NT2/D1 (cell line): Measurements from ENCODE around the gene AURKAIP1.
A peak's percentile ranks its signal among the peaks of the same experiment; 100 is the strongest.

ENCODE experiments used
- DNase-seq: peaks from one replicate; pipeline ENCODE4 v3.0.0-alpha.2; 2011; ENCODE audit warnings: low read depth, low spot score
- H3K27me3 ChIP-seq: 2 replicates; pipeline ENCODE4 v1.6.0; 2011; ENCODE audit warnings: mild to moderate bottlenecking; ENCODE audit not compliant: insufficient read length, insufficient read depth
- H3K36me3 ChIP-seq: 2 replicates; pipeline ENCODE4 v1.6.1; 2011; ENCODE audit warnings: mild to moderate bottlenecking, low read length, mixed read lengths; ENCODE audit not compliant: insufficient read depth, insufficient read length
- H3K4me1 ChIP-seq: 2 replicates; pipeline ENCODE4 v1.5.1; 2011; ENCODE audit not compliant: insufficient read depth, insufficient read length
- H3K4me3 ChIP-seq: 2 replicates; pipeline ENCODE4 v1.5.1; 2011; ENCODE audit warnings: low read depth; ENCODE audit not compliant: insufficient read length
- H3K9ac ChIP-seq: 2 replicates; pipeline ENCODE4 v1.6.0; 2011; ENCODE audit warnings: low read depth; ENCODE audit not compliant: insufficient read length
- H3K9me3 ChIP-seq: 2 replicates; pipeline ENCODE4 v1.5.1; 2011; ENCODE audit warnings: mild to moderate bottlenecking, low read length; ENCODE audit not compliant: insufficient read depth
- SUZ12 ChIP-seq: IDR thresholded peaks from 2 replicates; pipeline ENCODE4 v1.6.1; 2011; ENCODE audit not compliant: insufficient read length, insufficient read depth; ENCODE audit errors: extremely low read depth
- YY1 ChIP-seq: IDR thresholded peaks from 2 replicates; pipeline ENCODE4 v1.6.1; 2011; ENCODE audit not compliant: insufficient read length, insufficient read depth
- ZNF274 ChIP-seq: IDR thresholded peaks from 2 replicates; pipeline ENCODE4 v1.6.1; 2011; ENCODE audit warnings: mild to moderate bottlenecking, low read depth, low read length

AURKAIP1 gene

DNA sequence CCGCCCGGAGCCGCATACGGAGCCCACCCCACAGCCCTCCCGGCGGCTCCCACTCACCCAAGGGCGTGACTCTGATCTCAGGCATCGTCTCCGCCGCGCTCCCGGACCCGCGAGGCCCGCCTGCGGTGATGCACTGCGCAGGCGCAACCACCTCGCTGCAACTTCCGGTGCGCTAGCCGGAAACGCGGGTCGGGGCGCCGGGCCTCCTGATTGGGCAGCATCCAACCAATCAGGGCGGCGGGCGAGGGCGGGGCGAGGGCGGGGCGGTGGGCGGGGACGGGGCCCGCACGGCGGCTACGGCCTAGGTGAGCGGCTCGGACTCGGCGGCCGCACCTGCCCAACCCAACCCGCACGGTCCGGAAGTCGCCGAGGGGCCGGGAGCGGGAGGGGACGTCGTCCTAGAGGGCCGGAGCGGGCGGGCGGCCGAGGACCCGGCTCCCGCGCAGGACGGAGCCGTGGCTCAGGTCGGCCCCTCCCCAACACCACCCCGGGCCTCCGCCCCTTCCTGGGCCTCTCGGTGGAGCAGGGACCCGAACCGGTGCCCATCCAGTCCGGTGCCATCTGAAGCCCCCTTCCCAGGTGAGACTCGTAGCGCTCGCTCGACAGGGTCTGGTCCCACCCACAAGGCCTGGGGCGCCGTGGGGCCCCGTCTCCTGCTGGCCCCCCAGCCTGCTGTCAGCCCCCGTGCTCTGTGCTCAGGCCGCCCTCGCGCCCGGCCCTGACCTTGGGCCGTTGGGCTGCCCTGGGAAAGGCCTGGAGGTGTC is 50.3 kb downstream of the AURKAIP1 start, which contains the start of the genes CPTP and INTS11:
TSS of gene CPTP (plus strand) at position 279 of the 764 bp plus-strand sequence. CDS start 2,109 bp downstream, outside the sequence.
TSS of gene INTS11 (minus strand) at position 137 of the 764 bp plus-strand sequence. CDS start at position 85, 52 bp downstream.
- Histone ChIP-seq H3K9me3 (no peaks in the 10 kb centered on the region), H3K4me1 (peaks cover 9% of the 10 kb centered on the region), H3K9ac (peak within 1 kb of the TSS; percentile 95), H3K36me3 (peaks cover 41% of the 10 kb centered on the region), H3K27me3 (no peaks in the 10 kb centered on the region), H3K4me3 (peak within 1 kb of the TSS; percentile 87)
- TF ChIP-seq YY1: no peak
- TF ChIP-seq SUZ12: no peak
- no peak for TF ChIP-seq ZNF274
- peak; percentile 68 for DNase-seq

DNA sequence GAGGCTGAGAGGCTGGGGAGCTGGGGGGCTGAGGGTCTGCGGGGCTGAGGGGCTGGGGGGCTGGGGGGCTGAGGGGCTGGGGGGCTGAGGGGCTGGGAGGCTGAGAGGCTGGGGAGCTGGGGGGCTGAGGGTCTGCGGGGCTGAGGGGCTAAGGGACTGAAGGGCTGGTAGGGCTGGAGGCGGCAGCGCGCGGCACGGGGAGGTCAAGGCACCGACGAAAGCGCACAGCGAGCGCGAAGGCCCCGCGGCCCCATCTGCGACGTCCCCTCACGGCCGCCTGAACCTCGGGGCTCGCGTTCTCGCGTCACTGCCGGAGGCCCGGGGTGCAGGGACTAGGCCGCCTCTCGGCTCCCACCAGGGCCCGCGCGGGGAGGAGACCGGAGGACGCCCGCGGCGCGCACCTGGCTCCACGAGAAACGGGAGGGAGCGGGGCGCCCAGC is 50.9 kb downstream of the AURKAIP1 start:
- no peak for DNase-seq
- Histone ChIP-seq H3K9ac (peak overlapping the region; percentile 95), H3K4me3 (peak overlapping the region; percentile 87), H3K27me3 (no peaks in the 10 kb centered on the region), H3K36me3 (peaks cover 48% of the 10 kb centered on the region), H3K4me1 (peaks cover 11% of the 10 kb centered on the region), H3K9me3 (no peaks in the 10 kb centered on the region)
- TF ChIP-seq SUZ12: no peak
- no peak for TF ChIP-seq YY1
- no peak for TF ChIP-seq ZNF274
